HG02840 (cell line): ENCODE data around the gene EVI5L.

Experiments
- ATAC-seq: cut with Tn5 transposase; IDR thresholded peaks from one replicate; pipeline ENCODE4 v1.9.1; 2021; ENCODE audit warnings: mild to moderate bottlenecking, moderate library complexity, moderate number of reproducible peaks; ENCODE audit not compliant: unreplicated experiment, low FRiP score

Gene EVI5L

GRCh38 chr19:7870571-7871436 lies 40.8 kb downstream of the EVI5L start:
- no peak for ATAC-seq

DNA sequence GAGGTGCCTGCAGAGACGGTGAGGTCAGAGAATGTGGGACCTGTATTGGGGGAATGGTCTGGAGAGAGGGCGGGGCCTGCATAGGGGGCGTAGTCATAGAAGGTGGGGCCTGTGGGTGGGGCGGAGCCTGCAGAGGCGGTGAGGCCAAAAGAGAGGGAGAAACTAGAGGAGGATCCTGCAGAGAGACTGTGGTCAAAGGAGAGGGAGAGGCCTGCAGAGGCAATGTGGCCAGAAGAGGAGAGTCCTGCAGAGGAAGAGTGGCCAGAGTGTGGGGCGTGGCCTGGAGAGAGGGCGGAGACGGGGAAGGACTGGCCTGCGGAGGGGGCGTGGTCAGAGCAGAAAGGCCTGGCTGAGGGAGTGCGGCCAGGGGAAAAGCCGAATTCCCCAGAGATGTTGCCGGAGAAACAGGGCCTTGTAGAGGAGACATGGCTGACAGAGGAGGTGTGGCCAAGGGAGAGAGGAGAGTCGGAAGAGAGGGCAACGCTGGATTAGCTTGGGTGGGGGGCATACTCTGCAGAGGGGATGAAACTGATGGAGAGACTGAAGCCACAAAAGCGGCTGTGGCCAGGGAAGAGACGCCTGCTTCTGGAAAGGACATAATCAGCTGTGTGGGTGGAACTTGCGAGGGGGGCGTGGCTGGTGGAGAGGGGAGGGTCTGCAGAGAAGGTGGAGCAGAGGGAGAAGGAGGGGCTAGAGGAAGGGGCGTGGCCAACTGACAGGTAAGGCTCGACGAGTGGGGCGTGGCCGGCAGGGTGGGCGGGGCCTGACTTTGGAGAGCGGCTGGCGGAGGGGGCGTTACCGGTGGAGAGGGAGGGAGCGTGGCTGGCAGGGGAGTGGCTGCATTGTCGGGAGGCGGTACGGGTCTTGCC lies 41.7 kb downstream of the EVI5L start:
- ATAC-seq = no peak

GRCh38 chr19:7872306-7873204 lies 42.5 kb downstream of the EVI5L start:
- no peak for ATAC-seq

DNA sequence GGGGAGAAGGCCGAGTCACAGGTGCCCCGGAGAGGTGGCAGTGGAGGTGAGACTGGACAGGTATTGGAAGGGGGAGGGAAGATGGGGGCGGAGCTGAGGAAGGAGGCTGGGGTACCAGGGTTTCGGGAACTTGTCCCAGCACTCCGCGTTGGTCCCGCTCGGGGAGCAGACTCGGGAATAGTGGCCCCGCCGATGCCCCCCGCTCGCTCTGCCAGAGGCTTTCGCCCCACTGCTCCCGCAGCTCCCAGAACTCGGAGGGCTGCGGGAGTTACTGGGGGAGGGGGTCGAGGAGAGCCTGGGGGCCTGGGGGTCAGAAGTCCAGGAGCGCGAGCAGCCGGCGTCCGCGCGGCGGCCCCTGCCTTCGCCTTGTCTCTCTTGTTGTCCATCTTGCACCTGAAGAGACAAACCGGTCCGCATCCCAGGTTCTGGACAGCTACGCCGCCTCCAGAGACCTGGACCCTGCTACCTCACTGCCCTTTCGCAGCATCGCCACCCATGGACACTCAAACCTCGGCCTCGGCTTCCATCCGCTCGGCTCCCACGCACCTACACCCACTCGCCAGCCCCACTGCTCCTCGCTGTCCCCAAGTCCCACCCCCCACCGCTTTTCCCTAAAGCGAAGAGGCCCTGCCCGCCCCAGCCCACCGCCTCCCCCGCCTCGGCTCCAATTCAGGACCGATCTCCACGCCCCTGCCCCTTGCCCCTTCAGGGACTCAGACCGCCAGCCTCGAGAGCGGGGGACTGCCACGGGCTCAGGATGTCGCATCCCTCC lies 43.5 kb downstream of the EVI5L start:
- no peak for ATAC-seq

DNA sequence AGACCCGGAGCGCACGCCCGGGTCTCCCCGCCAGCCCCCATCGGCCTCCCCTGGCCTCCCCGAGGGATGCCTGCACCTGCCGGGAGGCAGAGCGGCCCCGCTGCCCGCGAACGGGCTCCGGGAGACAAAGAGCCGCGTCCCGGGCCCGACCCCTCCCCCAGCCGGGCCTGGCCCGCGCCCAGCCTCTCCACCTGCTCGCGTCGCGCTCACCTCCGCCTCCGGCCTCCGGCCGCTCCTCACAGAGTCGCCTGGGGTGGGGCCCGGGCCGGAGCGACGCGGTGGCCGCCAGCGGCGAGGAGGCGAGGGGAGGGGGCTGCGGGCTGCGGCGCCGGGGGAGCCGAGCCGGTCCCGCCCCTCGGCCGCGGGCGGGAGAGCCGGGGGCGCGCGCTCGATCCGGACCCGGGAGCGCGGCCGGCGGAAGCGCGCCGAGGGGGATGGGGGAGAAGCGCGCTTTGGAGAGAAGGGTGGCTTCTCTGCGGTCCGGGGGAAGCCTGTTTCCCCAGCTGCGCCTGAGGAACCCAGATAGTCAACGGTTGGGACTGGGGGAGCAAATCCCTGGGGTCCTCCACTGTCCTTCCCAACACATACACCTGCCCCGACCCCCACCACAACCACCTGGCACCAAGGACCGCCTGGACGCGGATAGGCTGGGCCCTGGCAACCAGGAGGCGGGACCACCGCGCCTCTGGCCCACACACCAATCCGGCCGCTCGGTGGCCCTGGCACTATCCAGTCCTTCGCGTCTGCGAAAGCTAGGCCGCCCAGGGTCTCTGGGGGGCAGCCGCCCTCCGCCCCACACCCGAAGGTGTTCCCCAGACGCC lies 44.3 kb downstream of the EVI5L start, which contains the start of gene PRR36:
TSS of gene PRR36 (minus strand) at position 315 of the 821 bp plus-strand sequence. CDS start 701 bp downstream, outside the sequence.
- ATAC-seq = no peak

DNA sequence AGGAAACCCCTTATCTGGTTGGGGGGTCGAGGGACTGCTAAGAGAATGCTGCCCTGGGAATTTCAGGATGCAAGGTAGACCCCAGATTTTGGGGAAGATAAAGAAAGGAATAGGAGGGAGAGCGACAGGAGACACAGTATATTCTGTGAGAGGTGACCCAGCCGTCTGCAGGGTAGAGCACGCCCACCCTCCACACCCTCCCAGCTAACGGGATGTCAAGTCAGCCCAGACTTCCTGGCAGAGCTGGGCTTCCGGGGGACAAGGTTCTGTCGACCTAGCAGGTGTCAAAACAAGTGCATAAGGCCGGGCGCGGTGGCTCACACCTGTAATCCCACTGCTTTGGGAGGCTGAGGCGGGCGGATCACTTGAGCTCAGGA lies 44.9 kb downstream of the EVI5L start:
- no peak for ATAC-seq

- ATAC-seq = no peak
These were observed 47.3 kb downstream of the EVI5L start for GRCh38 chr19:7877249-7877836.

DNA sequence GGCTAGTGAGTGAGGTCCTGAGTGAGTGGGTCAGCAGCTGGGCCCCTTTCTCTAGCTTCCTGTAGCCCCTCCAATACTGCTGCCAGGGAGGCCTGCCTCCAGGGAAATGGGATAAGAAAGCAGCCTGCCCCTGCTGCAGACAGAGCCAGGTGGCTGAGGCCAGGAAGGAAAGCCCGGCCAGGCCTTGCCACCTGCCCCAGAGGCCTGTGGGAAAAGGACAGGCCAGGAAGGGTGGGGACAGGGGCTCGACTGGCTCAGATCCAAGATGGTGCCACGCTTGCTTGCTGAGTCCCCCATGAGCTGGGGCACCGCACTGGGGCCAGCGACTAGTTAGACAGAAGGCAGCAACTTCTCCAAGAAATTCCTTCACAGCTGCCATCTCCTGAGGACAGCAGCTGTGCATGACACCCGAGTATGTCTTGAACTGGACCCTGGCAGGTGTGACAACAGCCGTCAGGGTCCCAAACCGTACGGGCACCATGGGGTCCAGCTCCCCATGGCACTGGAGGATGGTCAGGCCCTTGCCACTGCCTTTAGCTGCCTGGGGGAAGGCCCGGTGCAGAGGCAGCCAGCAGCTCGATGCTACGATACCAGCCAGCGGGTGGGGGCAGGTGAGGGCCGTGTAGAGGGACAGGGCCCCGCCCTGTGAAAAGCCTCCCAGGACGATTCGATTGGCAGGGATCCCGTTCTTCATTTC lies 49.2 kb downstream of the EVI5L start:
- no peak for ATAC-seq

DNA sequence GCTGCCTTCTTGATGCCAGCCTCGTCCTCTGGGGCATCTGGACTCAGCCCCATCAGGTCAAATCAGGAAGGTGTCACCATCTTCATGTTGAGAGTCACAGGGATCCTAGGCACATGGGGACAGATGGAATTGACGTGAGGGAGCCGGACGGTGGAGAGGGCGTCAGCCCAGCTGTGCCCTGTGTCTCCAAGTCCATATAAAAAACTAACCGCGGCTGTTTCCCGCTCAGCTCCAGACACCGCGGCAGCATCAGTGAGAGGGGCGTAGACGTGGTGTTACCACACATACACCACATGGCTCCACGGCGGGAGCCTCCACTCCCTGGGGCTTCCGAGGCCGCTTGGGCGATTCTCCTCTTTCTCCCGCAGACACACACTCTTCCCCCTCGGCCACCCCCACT lies 49.8 kb downstream of the EVI5L start:
- no peak for ATAC-seq

DNA sequence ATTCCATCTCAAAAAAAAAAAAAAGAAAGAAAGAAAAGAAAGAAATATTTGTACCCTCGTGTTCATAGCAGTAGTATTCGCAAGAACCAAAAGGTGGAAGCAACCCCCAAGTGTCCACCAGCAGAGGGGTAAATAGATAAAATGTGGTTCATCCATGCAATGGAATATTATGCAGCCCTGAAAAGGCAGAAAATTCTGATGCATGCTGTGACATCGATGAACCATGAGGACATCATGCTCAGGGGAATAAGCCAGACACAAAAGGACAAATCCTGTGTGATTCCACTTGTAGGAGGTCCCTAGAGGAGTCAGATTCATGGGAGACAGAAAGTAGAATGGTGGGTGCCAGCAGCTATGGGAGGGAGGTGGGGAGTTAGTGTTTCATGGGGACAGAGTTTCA lies 51.9 kb downstream of the EVI5L start:
- ATAC-seq = no peak

- no peak for ATAC-seq
These were observed 53.1 kb downstream of the EVI5L start for GRCh38 chr19:7883105-7883504.

- ATAC-seq = no peak
These were observed 54.0 kb downstream of the EVI5L start for GRCh38 chr19:7883796-7884570.

- no peak for ATAC-seq
These were observed 55.8 kb downstream of the EVI5L start for GRCh38 chr19:7885818-7886217.

GRCh38 chr19:7887408-7888144 lies 57.6 kb downstream of the EVI5L start:
- ATAC-seq = no peak

GRCh38 chr19:7888145-7888825 lies 58.3 kb downstream of the EVI5L start, which contains the start of gene LRRC8E:
TSS of gene LRRC8E (plus strand) at chr19:7888510. CDS start at chr19:7895604, 7,094 bp downstream.
- ATAC-seq = no peak

DNA sequence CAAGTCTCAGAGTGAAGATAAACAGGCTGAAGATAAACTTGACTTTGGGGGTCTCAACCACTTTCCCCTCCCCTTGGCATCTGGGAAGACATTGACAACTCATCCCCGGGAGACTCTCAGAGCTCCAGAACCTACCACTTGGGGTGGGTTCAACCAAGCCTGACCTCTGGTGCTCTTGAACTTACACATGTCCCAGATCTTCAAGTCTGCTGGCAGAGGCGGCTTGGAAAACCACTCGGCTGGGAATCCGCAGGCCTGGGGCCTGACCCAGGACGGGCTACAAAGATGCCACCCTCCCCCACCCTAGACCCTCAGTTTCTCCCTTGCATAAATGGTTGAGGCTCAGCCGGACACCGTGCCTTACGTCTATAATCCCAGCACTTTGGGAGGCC lies 58.8 kb downstream of the EVI5L start:
- ATAC-seq = no peak
